Neural crest cell (in vitro differentiated cells): ENCODE results near the gene CDH23. TPM values are rescaled to one million over a fixed set of nuclear protein-coding genes. Genes with fewer than 3 reads are reported as not detected.

ENCODE experiments used
- DNase-seq: peaks from one replicate; pipeline ENCODE4 v3.0.0; 2021; ENCODE audit warnings: low read depth, mixed read lengths, low spot score
- H3K27ac Mint-ChIP-seq: one replicate; pipeline ENCODE4 v1.8.0; 2021; ENCODE audit warnings: mild to moderate bottlenecking, mixed read lengths; ENCODE audit not compliant: unreplicated experiment
- H3K27me3 Mint-ChIP-seq: 2 replicates; pipeline ENCODE4 v1.8.0; 2021; ENCODE audit warnings: low read depth, mild to moderate bottlenecking, mixed read lengths
- H3K36me3 Mint-ChIP-seq: 2 replicates; pipeline ENCODE4 v1.8.0; 2021; ENCODE audit warnings: low read depth, mild to moderate bottlenecking, mixed read lengths
- H3K4me1 Mint-ChIP-seq: 2 replicates; pipeline ENCODE4 v1.8.0; 2021; ENCODE audit warnings: mixed read lengths
- H3K4me3 Mint-ChIP-seq: one replicate; pipeline ENCODE4 v1.8.0; 2021; ENCODE audit warnings: mild to moderate bottlenecking, mixed read lengths
- H3K9me3 Mint-ChIP-seq: 2 replicates; pipeline ENCODE4 v1.8.0; 2021; ENCODE audit warnings: mixed read lengths
- total RNA-seq: library from RNA; stranded (reverse); gene quantifications from 2 replicates; pipeline ENCODE4 v1.2.1, GENCODE V29; 2021
- TF ChIP-seq, protein P1 (sequence below): fragments of 200-600 bp; sonication (generic); conservative IDR thresholded peaks from 2 replicates; pipeline ENCODE4 v1.5.0; 2021; ENCODE audit warnings: antibody characterized with exemption, mild to moderate bottlenecking

Gene CDH23
- total RNA-seq, 1 donor from 2014 or later = 2.6 TPM

- no peaks in the 10 kb centered on the region for H3K36me3 Mint-ChIP-seq
- peak overlapping the region; percentile 91 for H3K27ac Mint-ChIP-seq
- TF ChIP-seq, protein P1, sequence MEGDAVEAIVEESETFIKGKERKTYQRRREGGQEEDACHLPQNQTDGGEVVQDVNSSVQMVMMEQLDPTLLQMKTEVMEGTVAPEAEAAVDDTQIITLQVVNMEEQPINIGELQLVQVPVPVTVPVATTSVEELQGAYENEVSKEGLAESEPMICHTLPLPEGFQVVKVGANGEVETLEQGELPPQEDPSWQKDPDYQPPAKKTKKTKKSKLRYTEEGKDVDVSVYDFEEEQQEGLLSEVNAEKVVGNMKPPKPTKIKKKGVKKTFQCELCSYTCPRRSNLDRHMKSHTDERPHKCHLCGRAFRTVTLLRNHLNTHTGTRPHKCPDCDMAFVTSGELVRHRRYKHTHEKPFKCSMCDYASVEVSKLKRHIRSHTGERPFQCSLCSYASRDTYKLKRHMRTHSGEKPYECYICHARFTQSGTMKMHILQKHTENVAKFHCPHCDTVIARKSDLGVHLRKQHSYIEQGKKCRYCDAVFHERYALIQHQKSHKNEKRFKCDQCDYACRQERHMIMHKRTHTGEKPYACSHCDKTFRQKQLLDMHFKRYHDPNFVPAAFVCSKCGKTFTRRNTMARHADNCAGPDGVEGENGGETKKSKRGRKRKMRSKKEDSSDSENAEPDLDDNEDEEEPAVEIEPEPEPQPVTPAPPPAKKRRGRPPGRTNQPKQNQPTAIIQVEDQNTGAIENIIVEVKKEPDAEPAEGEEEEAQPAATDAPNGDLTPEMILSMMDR = no peak
- no peaks in the 10 kb centered on the region for H3K9me3 Mint-ChIP-seq
- peaks cover 9% of the 10 kb centered on the region for H3K4me1 Mint-ChIP-seq
- no peak overlapping the region for H3K4me3 Mint-ChIP-seq
- DNase-seq = no peak
- peaks cover 9% of the 10 kb centered on the region for H3K27me3 Mint-ChIP-seq
Observed at GRCh38 chr10:71777213-71777985, 380.7 kb downstream of the CDH23 start.

- H3K36me3 Mint-ChIP-seq = no peaks in the 10 kb centered on the region
- H3K27me3 Mint-ChIP-seq = peaks cover 9% of the 10 kb centered on the region
- DNase-seq = no peak
- H3K9me3 Mint-ChIP-seq = no peaks in the 10 kb centered on the region
- TF ChIP-seq, protein P1 = no peak
- no peak overlapping the region for H3K4me3 Mint-ChIP-seq
- peaks cover 9% of the 10 kb centered on the region for H3K4me1 Mint-ChIP-seq
- no peak overlapping the region for H3K27ac Mint-ChIP-seq
Observed at GRCh38 chr10:71778071-71778825, 381.5 kb downstream of the CDH23 start.

GRCh38 chr10:71779641-71780040, 382.9 kb downstream of the CDH23 start:
- no peak for DNase-seq
- H3K9me3 Mint-ChIP-seq = no peaks in the 10 kb centered on the region
- H3K36me3 Mint-ChIP-seq = no peaks in the 10 kb centered on the region
- no peak overlapping the region for H3K4me3 Mint-ChIP-seq
- TF ChIP-seq, protein P1 = no peak
- H3K27ac Mint-ChIP-seq = no peak overlapping the region
- no peaks in the 10 kb centered on the region for H3K4me1 Mint-ChIP-seq
- no peaks in the 10 kb centered on the region for H3K27me3 Mint-ChIP-seq

- Mint-ChIP-seq H3K4me1 (no peaks in the 10 kb centered on the region), H3K4me3 (no peak overlapping the region), H3K36me3 (no peaks in the 10 kb centered on the region)
Observed at GRCh38 chr10:71780156-71780555, 383.4 kb downstream of the CDH23 start.

GRCh38 chr10:71780719-71781118, 384.0 kb downstream of the CDH23 start:
- H3K4me1 Mint-ChIP-seq = no peaks in the 10 kb centered on the region
- no peak overlapping the region for H3K4me3 Mint-ChIP-seq
- no peaks in the 10 kb centered on the region for H3K9me3 Mint-ChIP-seq
- H3K27ac Mint-ChIP-seq = no peak overlapping the region
- TF ChIP-seq, protein P1 = no peak
- no peaks in the 10 kb centered on the region for H3K27me3 Mint-ChIP-seq
- no peak for DNase-seq
- no peaks in the 10 kb centered on the region for H3K36me3 Mint-ChIP-seq

More at GRCh38 chr10:71780156-71780555, 383.4 kb downstream of the CDH23 start:
- no peaks in the 10 kb centered on the region for H3K9me3 Mint-ChIP-seq
- DNase-seq = no peak
- TF ChIP-seq, protein P1 = no peak
- no peaks in the 10 kb centered on the region for H3K27me3 Mint-ChIP-seq
- peak overlapping the region; percentile 31 for H3K27ac Mint-ChIP-seq
